Tibial nerve (tissue), 4 donors: ENCODE data around the gene PITX1. TPM values are rescaled to one million over a fixed set of nuclear protein-coding genes. Genes with fewer than 3 reads are reported as not detected.

Experiments
- DNase-seq, 2 donors: peaks; one replicate each; pipeline ENCODE4 v3.0.0-alpha.2; 2019; ENCODE audit warnings: low spot score in 2 of 2
- H3K27ac ChIP-seq, 4 donors: fragments of 200-600 bp; sonication (generic) in 3 of 4; one replicate each; pipeline ENCODE4 v1.5.1; 2017 to 2019; ENCODE audit warnings: mild to moderate bottlenecking in 1 of 4
- H3K27me3 ChIP-seq, 2 donors: fragments of 200-600 bp; sonication (generic) in 1 of 2; one replicate each; pipeline versions ENCODE4 v1.5.1 to v1.6.0; 2017 to 2019
- H3K36me3 ChIP-seq, 3 donors: fragments of 200-600 bp; sonication (generic); one replicate each; pipeline ENCODE4 v1.5.1; 2018 to 2019
- H3K4me1 ChIP-seq, 4 donors: fragments of 200-600 bp; sonication (generic) in 3 of 4; one replicate each; pipeline ENCODE4 v1.5.1; 2017 to 2019
- H3K4me3 ChIP-seq, 4 donors: fragments of 200-600 bp; sonication (generic) in 3 of 4; one replicate each; pipeline ENCODE4 v1.5.1; 2017 to 2019; ENCODE audit warnings: mild to moderate bottlenecking in 1 of 4, moderate library complexity in 1 of 4
- H3K9me3 ChIP-seq, 4 donors: fragments of 200-600 bp; sonication (generic) in 3 of 4; one replicate each; pipeline ENCODE4 v1.5.1; 2017 to 2019
- EP300 ChIP-seq, 2 donors: sonication (generic); formaldehyde crosslinking; IDR thresholded peaks; one replicate each; pipeline ENCODE4 v1.6.1; 2017; ENCODE audit warnings: antibody characterized with exemption in 2 of 2, mild to moderate bottlenecking in 1 of 2
- POLR2A ChIP-seq, 2 donors: fragments of 450-650 bp; IDR thresholded peaks; one replicate each; pipeline ENCODE4 v1.6.1; 2017; ENCODE audit warnings: antibody characterized with exemption in 2 of 2, mild to moderate bottlenecking in 2 of 2, moderate library complexity in 2 of 2
- WGBS, 2 donors: methylation state at CpG; one replicate each; pipeline ENCODE4 v1.1.5; 2018; 5-methylcytosine and 5-hydroxymethylcytosine counted together
- total RNA-seq, 4 donors: library from RNA; depleted of rRNA; stranded (reverse); fragments of >200 nt; gene quantifications; one replicate each; pipeline ENCODE4 v1.1.0, GENCODE V29; 2016
- TF ChIP-seq, protein P1 (sequence below), 5 experiments: fragments of 200-600 bp in 3 of 5; fragments of 450-650 bp in 2 of 5; sonication (generic) in 3 of 5; IDR thresholded peaks; one replicate each; pipeline ENCODE4 v1.5.1; 2016 to 2019; ENCODE audit warnings: antibody characterized with exemption in 5 of 5, mild to moderate bottlenecking in 3 of 5, moderate library complexity in 2 of 5

PITX1 gene
- total RNA-seq, 4 donors from 2014 or later, result 1.1 to 5.4 (median 3.0) TPM

DNA sequence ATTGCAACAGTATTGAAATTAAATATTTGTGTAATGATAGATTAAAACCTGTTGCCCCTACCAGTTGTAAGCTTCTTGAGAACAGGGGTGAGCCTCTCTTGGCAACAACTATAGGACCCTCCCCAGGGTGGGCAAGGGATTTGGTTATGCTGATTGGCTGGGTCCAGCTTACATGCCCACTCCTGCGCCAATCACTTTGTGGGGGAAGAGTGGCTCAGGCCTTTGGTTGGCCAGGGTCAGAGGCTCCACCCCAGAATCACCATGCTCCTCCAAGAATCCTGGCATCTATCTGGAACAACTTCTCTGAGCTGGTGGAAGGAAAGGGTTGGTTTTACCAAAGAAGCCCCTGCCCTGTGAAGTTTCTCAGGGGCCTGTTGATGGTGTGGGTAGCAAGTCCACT lies 8.6 kb upstream of the PITX1 start:
- no peak for DNase-seq
- Histone ChIP-seq H3K36me3 (no peaks in the 10 kb centered on the region), H3K27me3 (peaks cover 5 to 94% of the 10 kb centered on the region in 2 donors), H3K4me3 (no peak overlapping the region), H3K9me3 (no peaks in the 10 kb centered on the region), H3K27ac (no peak overlapping the region), H3K4me1 (peaks cover 0 to 25% (median 6%) of the 10 kb centered on the region in 4 donors)
- TF ChIP-seq POLR2A (IDR thresholded peaks at IDR 0.05) (no peak), EP300 (IDR thresholded peaks at IDR 0.05) (no peak)
- TF ChIP-seq, protein P1, sequence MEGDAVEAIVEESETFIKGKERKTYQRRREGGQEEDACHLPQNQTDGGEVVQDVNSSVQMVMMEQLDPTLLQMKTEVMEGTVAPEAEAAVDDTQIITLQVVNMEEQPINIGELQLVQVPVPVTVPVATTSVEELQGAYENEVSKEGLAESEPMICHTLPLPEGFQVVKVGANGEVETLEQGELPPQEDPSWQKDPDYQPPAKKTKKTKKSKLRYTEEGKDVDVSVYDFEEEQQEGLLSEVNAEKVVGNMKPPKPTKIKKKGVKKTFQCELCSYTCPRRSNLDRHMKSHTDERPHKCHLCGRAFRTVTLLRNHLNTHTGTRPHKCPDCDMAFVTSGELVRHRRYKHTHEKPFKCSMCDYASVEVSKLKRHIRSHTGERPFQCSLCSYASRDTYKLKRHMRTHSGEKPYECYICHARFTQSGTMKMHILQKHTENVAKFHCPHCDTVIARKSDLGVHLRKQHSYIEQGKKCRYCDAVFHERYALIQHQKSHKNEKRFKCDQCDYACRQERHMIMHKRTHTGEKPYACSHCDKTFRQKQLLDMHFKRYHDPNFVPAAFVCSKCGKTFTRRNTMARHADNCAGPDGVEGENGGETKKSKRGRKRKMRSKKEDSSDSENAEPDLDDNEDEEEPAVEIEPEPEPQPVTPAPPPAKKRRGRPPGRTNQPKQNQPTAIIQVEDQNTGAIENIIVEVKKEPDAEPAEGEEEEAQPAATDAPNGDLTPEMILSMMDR (IDR thresholded peaks at IDR 0.05), result no peak
- WGBS, 2 donors, result 86 to 93% methylated on average over 1 of the region's 1 CpG

DNA sequence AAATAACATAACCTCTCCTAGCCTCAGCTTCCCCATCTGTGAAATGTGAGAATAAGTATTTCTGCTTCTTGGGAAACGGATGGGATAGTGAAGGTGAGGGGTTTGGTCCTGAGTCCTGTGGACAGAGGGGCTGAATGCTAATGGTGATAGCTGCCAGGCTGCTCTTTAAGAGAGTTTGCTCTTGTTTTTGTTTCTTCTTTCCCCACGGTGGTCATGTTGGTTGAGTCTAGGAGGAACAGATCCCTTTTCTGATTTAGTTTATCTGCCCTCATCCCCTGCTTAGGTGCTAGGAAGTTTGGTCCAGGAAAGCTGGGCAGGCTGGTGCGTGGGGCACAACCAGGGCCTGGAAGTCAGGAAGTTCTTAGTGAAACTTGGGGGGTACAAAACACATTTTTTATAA lies 7.7 kb upstream of the PITX1 start:
- peaks cover 5 to 96% of the 10 kb centered on the region in 2 donors for H3K27me3 ChIP-seq
- 63 to 69% methylated on average over 3 of the region's 3 CpGs for WGBS, 2 donors
- no peaks in the 10 kb centered on the region for H3K36me3 ChIP-seq
- no peak for TF ChIP-seq POLR2A (IDR thresholded peaks at IDR 0.05)
- TF ChIP-seq, protein P1 (IDR thresholded peaks at IDR 0.05), result no peak
- TF ChIP-seq EP300 (IDR thresholded peaks at IDR 0.05), result no peak
- no peak overlapping the region for H3K4me3 ChIP-seq
- H3K27ac ChIP-seq, result no peak overlapping the region
- no peak for DNase-seq
- H3K4me1 ChIP-seq, result peaks cover 0 to 25% (median 6%) of the 10 kb centered on the region in 4 donors
- H3K9me3 ChIP-seq, result no peaks in the 10 kb centered on the region

DNA sequence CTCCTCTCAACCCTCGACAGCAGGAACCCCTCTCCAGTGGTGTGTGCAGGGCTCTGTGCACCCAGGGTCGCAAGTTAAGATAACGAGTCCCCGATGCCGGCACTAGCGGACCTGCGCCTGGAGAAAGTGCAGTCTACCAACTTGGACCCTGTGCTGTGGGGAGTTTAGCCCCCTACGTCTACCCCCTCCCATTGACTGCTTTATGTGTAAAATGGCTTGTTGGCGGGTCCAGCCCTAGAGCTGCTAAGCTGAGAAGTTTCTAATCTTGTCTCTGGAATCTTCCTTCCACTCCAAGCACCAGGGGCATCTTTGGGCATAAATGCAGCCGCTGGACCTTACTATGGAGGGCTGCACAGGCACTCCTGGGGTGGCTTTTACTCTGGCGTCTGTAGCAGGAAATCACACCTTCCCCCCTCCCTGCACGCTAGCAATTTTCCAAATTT lies 7.1 kb upstream of the PITX1 start:
- H3K9me3 ChIP-seq, result no peaks in the 10 kb centered on the region
- H3K27me3 ChIP-seq, result peaks cover 5 to 96% of the 10 kb centered on the region in 2 donors
- H3K36me3 ChIP-seq, result no peaks in the 10 kb centered on the region
- no peak overlapping the region for H3K27ac ChIP-seq
- TF ChIP-seq POLR2A (IDR thresholded peaks at IDR 0.05) (no peak), EP300 (IDR thresholded peaks at IDR 0.05) (no peak)
- TF ChIP-seq, protein P1 (IDR thresholded peaks at IDR 0.05), result no peak
- WGBS, 2 donors, result 42 to 46% methylated on average over 10 to 12 of the region's 12 CpGs
- H3K4me1 ChIP-seq, result peaks cover 0 to 25% (median 6%) of the 10 kb centered on the region in 4 donors
- no peak for DNase-seq
- no peak overlapping the region for H3K4me3 ChIP-seq

DNA sequence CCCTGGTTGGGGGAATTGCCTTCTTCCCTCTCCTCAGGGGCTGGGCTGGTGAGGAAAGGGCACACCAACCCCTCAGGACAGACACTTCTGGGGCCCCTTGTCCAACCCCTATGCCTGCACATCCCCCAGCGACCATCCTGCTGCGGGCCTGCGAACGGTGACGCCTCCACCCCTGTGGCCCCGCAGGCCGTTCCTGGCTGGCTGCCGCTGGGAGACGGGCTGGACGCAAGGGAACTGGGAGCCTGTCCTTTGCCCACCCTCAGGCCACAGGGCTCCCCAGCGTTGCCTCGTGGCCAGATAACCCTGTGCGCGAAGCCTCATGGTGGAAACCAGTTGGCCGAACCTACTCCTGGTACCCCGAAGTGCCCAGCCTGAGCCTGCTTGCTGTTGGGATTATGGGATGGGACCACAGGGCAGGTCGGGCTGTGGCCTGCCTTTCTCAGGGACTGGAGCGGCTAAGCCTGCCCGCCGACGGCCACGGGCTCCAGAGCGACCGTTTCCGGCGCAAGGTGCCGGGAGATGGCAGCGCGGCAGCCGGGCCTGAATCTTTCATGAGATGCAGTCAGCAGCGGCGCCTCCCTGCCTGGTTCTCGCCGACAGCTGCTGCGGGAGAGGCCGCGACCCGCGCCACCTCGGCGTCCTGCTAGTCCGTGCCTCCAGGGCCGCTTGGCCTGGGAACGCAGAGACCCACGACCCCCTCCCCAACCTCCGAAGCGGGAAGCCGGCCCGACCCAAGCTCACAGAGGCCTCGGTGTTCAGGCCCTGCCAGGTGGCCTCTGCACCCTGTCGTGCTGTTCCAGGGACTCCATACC lies 6.5 kb upstream of the PITX1 start:
- no peak for DNase-seq
- Histone ChIP-seq H3K4me3 (no peak overlapping the region), H3K4me1 (peaks cover 0 to 25% (median 6%) of the 10 kb centered on the region in 4 donors), H3K9me3 (no peaks in the 10 kb centered on the region), H3K27ac (no peak overlapping the region), H3K27me3 (peaks cover 5 to 97% of the 10 kb centered on the region in 2 donors), H3K36me3 (no peaks in the 10 kb centered on the region)
- WGBS, 2 donors, result 18% methylated on average over 48 of the region's 51 CpGs; no CpG with 5 or more reads in 1 of the 2 donors
- TF ChIP-seq, protein P1 (IDR thresholded peaks at IDR 0.05), result no peak
- TF ChIP-seq EP300 (IDR thresholded peaks at IDR 0.05) (no peak), POLR2A (IDR thresholded peaks at IDR 0.05) (no peak)

DNA sequence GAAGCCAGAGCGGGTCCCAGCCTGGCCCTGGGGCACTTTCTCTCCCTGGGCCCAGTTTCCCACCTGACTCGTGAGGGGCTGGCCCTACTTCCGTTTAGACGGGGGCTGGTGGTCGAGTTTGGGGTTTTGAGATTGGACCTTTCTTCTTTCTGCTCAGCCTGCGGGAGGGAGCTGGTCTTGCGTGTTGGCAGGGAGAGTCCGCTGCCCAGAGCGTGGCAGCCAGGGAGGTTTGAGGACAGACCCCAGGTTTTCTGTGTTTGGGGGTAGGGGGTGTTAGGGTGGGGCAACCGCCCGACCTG lies 6.0 kb upstream of the PITX1 start:
- WGBS, 2 donors, result 22% methylated on average over 11 of the region's 11 CpGs; no CpG with 5 or more reads in 1 of the 2 donors
- peaks cover 5 to 98% of the 10 kb centered on the region in 2 donors for H3K27me3 ChIP-seq
- H3K27ac ChIP-seq, result no peak overlapping the region
- H3K36me3 ChIP-seq, result no peaks in the 10 kb centered on the region
- no peak for DNase-seq
- TF ChIP-seq, protein P1 (IDR thresholded peaks at IDR 0.05), result no peak
- TF ChIP-seq EP300 (IDR thresholded peaks at IDR 0.05) (no peak), POLR2A (IDR thresholded peaks at IDR 0.05) (no peak)
- peaks cover 0 to 25% (median 6%) of the 10 kb centered on the region in 4 donors for H3K4me1 ChIP-seq
- peak overlapping the region in 1 of 4 donors; percentile 30 for H3K4me3 ChIP-seq
- H3K9me3 ChIP-seq, result no peaks in the 10 kb centered on the region
